ENCODE measurements around the gene GAS6.

GAS6 gene

GRCh38 chr13:113786262-113786841 is 77.5 kb downstream of the GAS6 start:
- ChIA-PET POLR2A (no interaction called here), CTCF (no interaction called here)
- no peak for DNase-seq (ENCODE audit: extremely low spot score)
- no peak for TF ChIP-seq CTCF (IDR thresholded peaks at IDR 0.05; ENCODE audit: control extremely low read depth, extremely low read depth, low read depth, missing control alignments)

DNA sequence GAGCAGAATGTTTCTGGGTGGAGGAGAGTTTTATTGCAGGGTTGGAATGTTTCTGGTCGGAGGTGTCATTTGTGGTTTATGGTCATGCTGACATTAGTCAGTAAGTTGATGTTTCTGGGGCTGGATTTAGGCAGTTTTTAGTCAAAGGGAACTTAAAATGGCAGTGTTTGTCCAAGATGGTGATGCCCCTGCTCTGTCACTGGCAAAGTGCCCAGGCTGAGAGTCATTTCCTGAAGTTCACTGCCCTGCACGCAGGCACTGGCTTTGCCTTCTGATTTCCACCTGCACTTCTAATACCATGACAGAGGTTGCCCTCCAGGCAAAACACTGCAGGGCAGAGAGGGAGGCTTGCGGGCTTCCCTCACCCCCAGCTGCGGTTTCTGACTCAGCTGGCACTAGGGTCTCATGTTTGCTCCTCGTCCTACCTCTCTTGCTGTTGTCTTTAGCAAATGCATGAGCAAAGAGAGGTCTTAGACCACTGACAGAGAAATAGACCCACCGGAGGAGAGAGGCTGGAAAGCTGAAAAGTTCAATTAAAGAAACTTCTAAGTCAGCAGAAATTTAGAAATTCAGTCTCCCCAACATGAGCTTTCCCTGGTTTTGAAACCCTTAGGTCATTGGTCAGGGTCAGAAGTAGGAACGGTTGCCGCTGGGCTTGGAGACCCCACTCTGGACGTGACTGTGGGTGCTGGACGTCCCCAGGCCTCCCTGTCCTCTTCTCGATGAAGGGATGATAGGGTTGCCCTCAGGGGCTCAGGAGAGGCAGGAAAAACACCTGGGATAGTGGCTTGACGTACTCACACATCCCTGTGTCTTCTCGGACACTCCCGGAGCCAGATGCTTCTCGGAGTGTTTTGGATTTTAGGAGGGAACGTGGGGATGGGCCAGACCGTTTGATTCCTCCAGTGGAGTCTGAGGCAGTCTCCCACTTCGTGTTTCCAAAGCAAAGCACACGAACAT is 78.5 kb downstream of the GAS6 start:
- no peak for TF ChIP-seq CTCF (IDR thresholded peaks at IDR 0.05; ENCODE audit: control extremely low read depth, extremely low read depth, low read depth, missing control alignments)

GRCh38 chr13:113784645-113785024 is 79.2 kb downstream of the GAS6 start:
- ChIA-PET POLR2A (no interaction called here), CTCF (no interaction called here)
- TF ChIP-seq CTCF (IDR thresholded peaks at IDR 0.05; ENCODE audit: control extremely low read depth, extremely low read depth, low read depth, missing control alignments) = no peak
- DNase-seq (ENCODE audit: extremely low spot score) = no peak

More for the DNA sequence above, 78.5 kb downstream of the GAS6 start:
- no peak for DNase-seq (ENCODE audit: extremely low spot score)
- ChIA-PET POLR2A (no interaction called here), CTCF (no interaction called here)

DNA sequence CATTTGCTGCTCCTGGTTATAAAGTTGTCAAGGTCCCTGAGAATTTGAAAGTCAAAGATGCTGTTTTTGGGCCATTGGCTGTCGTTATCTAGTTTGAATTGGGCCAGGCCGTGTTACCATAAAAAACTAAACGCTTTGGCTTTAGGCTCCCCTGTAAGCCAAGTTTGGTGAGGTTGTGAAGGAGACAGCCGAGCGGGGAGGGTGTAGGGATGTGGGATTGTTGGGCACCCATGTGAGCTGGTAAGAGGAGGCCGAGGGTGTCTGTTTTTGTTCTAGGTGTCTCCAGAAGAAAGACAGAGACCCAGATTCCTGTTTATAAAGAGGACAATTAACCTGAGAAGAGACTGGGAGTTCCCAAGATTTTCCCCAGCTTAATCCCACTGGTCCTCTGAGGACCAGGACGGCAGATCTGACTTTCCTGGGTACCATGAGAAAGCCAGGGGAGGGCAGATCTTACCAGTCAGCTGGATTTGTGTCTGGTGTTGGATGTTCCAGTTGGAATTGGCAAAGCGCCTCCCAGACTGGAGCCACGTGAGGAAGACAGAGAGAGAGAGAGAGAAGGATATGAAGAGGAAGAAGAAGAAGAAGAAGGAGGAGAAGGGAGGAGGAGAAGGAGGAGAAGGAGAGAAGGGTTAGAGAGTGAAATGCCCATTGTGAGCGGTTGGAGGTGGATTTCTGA is 79.8 kb downstream of the GAS6 start:
- no peak for DNase-seq (ENCODE audit: extremely low spot score)
- ChIA-PET POLR2A (no interaction called here), CTCF (no interaction called here)
- no peak for TF ChIP-seq CTCF (IDR thresholded peaks at IDR 0.05; ENCODE audit: control extremely low read depth, extremely low read depth, low read depth, missing control alignments)

GRCh38 chr13:113783200-113783881 is 80.5 kb downstream of the GAS6 start:
- CTCF ChIA-PET = no interaction called here
- POLR2A ChIA-PET = no interaction called here
- DNase-seq (ENCODE audit: extremely low spot score) = no peak
- no peak for TF ChIP-seq CTCF (IDR thresholded peaks at IDR 0.05; ENCODE audit: control extremely low read depth, extremely low read depth, low read depth, missing control alignments)

DNA sequence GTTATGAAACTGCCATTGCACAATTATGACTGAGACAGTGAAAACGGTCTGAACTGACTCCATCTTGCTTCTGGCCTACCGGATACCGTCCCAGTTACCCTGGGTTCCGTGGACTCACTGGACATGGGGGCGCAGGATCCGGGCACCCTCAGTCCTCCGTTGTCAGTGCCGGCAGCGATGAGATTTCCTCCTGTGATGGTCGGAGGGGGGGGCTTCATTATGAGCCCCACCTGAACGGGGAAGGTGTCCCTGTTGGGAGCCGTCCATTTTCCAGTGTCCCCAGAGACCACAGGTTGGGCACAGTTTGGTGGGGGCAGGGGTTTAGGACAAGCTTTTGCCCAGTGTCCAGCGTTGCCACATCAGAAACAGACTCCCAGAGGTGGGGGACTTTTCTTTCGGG is 81.4 kb downstream of the GAS6 start:
- ChIA-PET CTCF (no interaction called here), POLR2A (no interaction called here)
- DNase-seq (ENCODE audit: extremely low spot score) = no peak
- TF ChIP-seq CTCF (IDR thresholded peaks at IDR 0.05; ENCODE audit: control extremely low read depth, extremely low read depth, low read depth, missing control alignments) = no peak
